ENCODE results near the gene EAPP. TPM values are rescaled to one million over a fixed set of nuclear protein-coding genes. Genes with fewer than 3 reads are reported as not detected.
"Not testable (repeated sequence)": the region's sequence is repeated elsewhere in the genome, so short reads cannot be mapped to it uniquely, and the experiment has no call there.

Gene EAPP
- total RNA-seq, 1 experiment from 2014 or later: 32.2 TPM

- ChIA-PET POLR2A (no interaction called here), RAD21 (ENCODE audit: low non-redundant PET in 1 of 2, low total read pairs in 2 of 2, uncharacterized antibody in 2 of 2, unreplicated experiment in 2 of 2) (no interaction called here), CTCF (no interaction called here)
- H3K9ac ChIP-seq (ENCODE audit: low read length): no peak overlapping the region
- no peaks in the 10 kb centered on the region for H3K36me3 ChIP-seq (ENCODE audit: control insufficient read depth in 1 of 2, insufficient read depth in 2 of 2, low read length in 2 of 2)
- H3K79me2 ChIP-seq (ENCODE audit: insufficient read depth, low read length): no peaks in the 10 kb centered on the region
- DNase-seq (ENCODE audit: low read depth, low spot score) (no peak), ATAC-seq (no peak)
- H3K9me2 ChIP-seq (ENCODE audit: insufficient read depth): no peaks in the 10 kb centered on the region
- H3K4me2 ChIP-seq (ENCODE audit: low read length): no peak overlapping the region
- no peaks in the 10 kb centered on the region for H3K9me3 ChIP-seq (ENCODE audit: control insufficient read depth in 1 of 2, insufficient read depth in 1 of 2, low read depth in 1 of 2, low read length in 2 of 2)
- intact Hi-C loops (cut with micrococcal nuclease): no loop called here
- no peak overlapping the region for H2AFZ ChIP-seq (ENCODE audit: low read depth, low read length, poor library complexity, severe bottlenecking)
- no peaks in the 10 kb centered on the region for H3K4me1 ChIP-seq (ENCODE audit: control insufficient read depth in 1 of 2, insufficient read depth in 2 of 2, low read length in 2 of 2)
- no peak overlapping the region for H3K27ac ChIP-seq (ENCODE audit: low read depth, low read length)
- no peaks in the 10 kb centered on the region for H4K20me1 ChIP-seq (ENCODE audit: insufficient read depth)
- TF ChIP-seq JUND (IDR thresholded peaks at IDR 0.05) (no peak), EZH2phosphoT487 (IDR thresholded peaks at IDR 0.05; ENCODE audit: borderline replicate concordance) (no peak), ATF3 (IDR thresholded peaks at IDR 0.05) (no peak), POLR2AphosphoS5 (IDR thresholded peaks at IDR 0.05; ENCODE audit: low read depth, low read length) (no peak), EZH2 (IDR thresholded peaks at IDR 0.05) (no peak), ZNF274 (IDR thresholded peaks at IDR 0.05; ENCODE audit: low read depth, low read length) (no peak), SP1 (IDR thresholded peaks at IDR 0.05; ENCODE audit: low read depth) (no peak), MAX (IDR thresholded peaks at IDR 0.05) (no peak)
- H3K27me3 ChIP-seq (ENCODE audit: insufficient read depth, low read length): no peaks in the 10 kb centered on the region
- no TSS peak for BruUV-seq (replicated peaks)
- H3K4me3 ChIP-seq (replicated peaks in 1 of 2; ENCODE audit: low read depth in 1 of 2, low read length in 2 of 2): no peak overlapping the region
Measured at GRCh38 chr14:34507459-34507858, 32.0 kb downstream of the EAPP start.

GRCh38 chr14:34505124-34505491 lies 34.4 kb downstream of the EAPP start:
- DNase-seq (ENCODE audit: low read depth, low spot score); BruUV-seq (replicated peaks); POLR2A ChIA-PET: not testable (repeated sequence)

GRCh38 chr14:34504027-34504426 lies 35.5 kb downstream of the EAPP start:
- H3K9me2 ChIP-seq (ENCODE audit: insufficient read depth); POLR2A ChIA-PET; H3K9ac ChIP-seq (ENCODE audit: low read length); H4K20me1 ChIP-seq (ENCODE audit: insufficient read depth); H3K27me3 ChIP-seq (ENCODE audit: insufficient read depth, low read length); H3K4me2 ChIP-seq (ENCODE audit: low read length); H3K36me3 ChIP-seq (ENCODE audit: control insufficient read depth in 1 of 2, insufficient read depth in 2 of 2, low read length in 2 of 2); BruUV-seq (replicated peaks); H3K4me3 ChIP-seq (replicated peaks in 1 of 2; ENCODE audit: low read depth in 1 of 2, low read length in 2 of 2); CTCF ChIA-PET; intact Hi-C loops (cut with micrococcal nuclease); ATAC-seq; DNase-seq (ENCODE audit: low read depth, low spot score); H3K9me3 ChIP-seq (ENCODE audit: control insufficient read depth in 1 of 2, insufficient read depth in 1 of 2, low read depth in 1 of 2, low read length in 2 of 2); H2AFZ ChIP-seq (ENCODE audit: low read depth, low read length, poor library complexity, severe bottlenecking); RAD21 ChIA-PET (ENCODE audit: low non-redundant PET in 1 of 2, low total read pairs in 2 of 2, uncharacterized antibody in 2 of 2, unreplicated experiment in 2 of 2); H3K4me1 ChIP-seq (ENCODE audit: control insufficient read depth in 1 of 2, insufficient read depth in 2 of 2, low read length in 2 of 2); H3K79me2 ChIP-seq (ENCODE audit: insufficient read depth, low read length); H3K27ac ChIP-seq (ENCODE audit: low read depth, low read length): not testable (repeated sequence)

More at GRCh38 chr14:34505124-34505491, 34.4 kb downstream of the EAPP start:
- H3K79me2 ChIP-seq (ENCODE audit: insufficient read depth, low read length); H3K4me1 ChIP-seq (ENCODE audit: control insufficient read depth in 1 of 2, insufficient read depth in 2 of 2, low read length in 2 of 2); H3K36me3 ChIP-seq (ENCODE audit: control insufficient read depth in 1 of 2, insufficient read depth in 2 of 2, low read length in 2 of 2); H3K9ac ChIP-seq (ENCODE audit: low read length); H3K27ac ChIP-seq (ENCODE audit: low read depth, low read length); CTCF ChIA-PET; H3K27me3 ChIP-seq (ENCODE audit: insufficient read depth, low read length); RAD21 ChIA-PET (ENCODE audit: low non-redundant PET in 1 of 2, low total read pairs in 2 of 2, uncharacterized antibody in 2 of 2, unreplicated experiment in 2 of 2); ATAC-seq; H3K4me2 ChIP-seq (ENCODE audit: low read length); H2AFZ ChIP-seq (ENCODE audit: low read depth, low read length, poor library complexity, severe bottlenecking); H3K9me3 ChIP-seq (ENCODE audit: control insufficient read depth in 1 of 2, insufficient read depth in 1 of 2, low read depth in 1 of 2, low read length in 2 of 2); H4K20me1 ChIP-seq (ENCODE audit: insufficient read depth); H3K4me3 ChIP-seq (replicated peaks in 1 of 2; ENCODE audit: low read depth in 1 of 2, low read length in 2 of 2); H3K9me2 ChIP-seq (ENCODE audit: insufficient read depth); intact Hi-C loops (cut with micrococcal nuclease): not testable (repeated sequence)
